GM21390 (cell line): ENCODE results near the gene INF2.

Experiments used
- ATAC-seq: cut with Tn5 transposase; IDR thresholded peaks from one replicate; pipeline ENCODE4 v1.9.1; 2021; ENCODE audit not compliant: unreplicated experiment

The INF2 gene

GRCh38 chr14:104768437-104769323 is 79.3 kb downstream of the INF2 start:
- peak; percentile 89 for ATAC-seq

GRCh38 chr14:104769324-104770071 is 80.1 kb downstream of the INF2 start:
- ATAC-seq = no peak

GRCh38 chr14:104770072-104770579 is 80.7 kb downstream of the INF2 start:
- ATAC-seq = no peak

GRCh38 chr14:104770851-104771272 is 81.4 kb downstream of the INF2 start:
- no peak for ATAC-seq

- no peak for ATAC-seq
Observed at GRCh38 chr14:104771374-104771773, 82.0 kb downstream of the INF2 start.
